ENCODE results near the gene PRKACA. TPM values are rescaled to one million over a fixed set of nuclear protein-coding genes. Genes with fewer than 3 reads are reported as not detected.

PRKACA gene
- total and polyA plus RNA-seq, 2 donors (not counting 1 experiment from before 2014, with no cell fraction given): 43.6 to 67.4 TPM

- H3K4me3 ChIP-seq (replicated peaks in 1 of 4; ENCODE audit: control extremely low read depth in 1 of 4, insufficient read depth in 1 of 4, low read depth in 3 of 4, low read length in 4 of 4): peak overlapping the region in 2 of 4 experiments; percentile 0 to 51
- H3K4me2 ChIP-seq (ENCODE audit: extremely low read depth, insufficient read depth, low read length): peak overlapping the region; percentile 54
- H4K20me1 ChIP-seq (ENCODE audit: control insufficient read depth, extremely low read depth, insufficient read depth, low read length): no peaks in the 10 kb centered on the region
- H3K9me3 ChIP-seq (ENCODE audit: control insufficient read depth, insufficient read depth, low read depth, low read length): no peaks in the 10 kb centered on the region
- TF ChIP-seq CTCF (conservative IDR thresholded peaks at IDR 0.05 in 1 of 2, IDR thresholded peaks at IDR 0.05 in 1 of 2; ENCODE audit: low read depth in 1 of 2, low read length in 2 of 2) (no peak), EZH2 (IDR thresholded peaks at IDR 0.05; ENCODE audit: low read length, missing control alignments) (no peak)
- no peak overlapping the region for H3K9ac ChIP-seq (ENCODE audit: insufficient read depth, low read length)
- H3K79me2 ChIP-seq (ENCODE audit: control insufficient read depth, insufficient read depth, low read length): no peaks in the 10 kb centered on the region
- no peak overlapping the region for H2AFZ ChIP-seq (ENCODE audit: low read length)
- H3K27ac ChIP-seq (ENCODE audit: insufficient read depth, low read length): no peak overlapping the region
- no peaks in the 10 kb centered on the region for H3K36me3 ChIP-seq (ENCODE audit: control insufficient read depth, insufficient read depth, low read length)
- DNase-seq (ENCODE audit: low read depth in 2 of 2): no peak
- no peaks in the 10 kb centered on the region for H3K4me1 ChIP-seq (ENCODE audit: control insufficient read depth, extremely low read depth, insufficient read depth, low read length)
- H3K27me3 ChIP-seq (ENCODE audit: control insufficient read depth, insufficient read depth, low read length): peaks cover 5% of the 10 kb centered on the region
These were observed 59.1 kb downstream of the PRKACA start for GRCh38 chr19:14058182-14059092.

- Histone ChIP-seq H2AFZ (ENCODE audit: low read length) (no peak overlapping the region), H3K79me2 (ENCODE audit: control insufficient read depth, insufficient read depth, low read length) (no peaks in the 10 kb centered on the region), H3K27ac (ENCODE audit: insufficient read depth, low read length) (no peak overlapping the region), H3K36me3 (ENCODE audit: control insufficient read depth, insufficient read depth, low read length) (no peaks in the 10 kb centered on the region), H3K4me1 (ENCODE audit: control insufficient read depth, extremely low read depth, insufficient read depth, low read length) (no peaks in the 10 kb centered on the region), H3K4me3 (replicated peaks in 1 of 4; ENCODE audit: control extremely low read depth in 1 of 4, insufficient read depth in 1 of 4, low read depth in 3 of 4, low read length in 4 of 4) (peak overlapping the region in 1 of 4 experiments; percentile 51), H3K9me3 (ENCODE audit: control insufficient read depth, insufficient read depth, low read depth, low read length) (no peaks in the 10 kb centered on the region), H3K4me2 (ENCODE audit: extremely low read depth, insufficient read depth, low read length) (peak overlapping the region; percentile 35), H4K20me1 (ENCODE audit: control insufficient read depth, extremely low read depth, insufficient read depth, low read length) (no peaks in the 10 kb centered on the region), H3K9ac (ENCODE audit: insufficient read depth, low read length) (no peak overlapping the region), H3K27me3 (ENCODE audit: control insufficient read depth, insufficient read depth, low read length) (peaks cover 5% of the 10 kb centered on the region)
- DNase-seq (ENCODE audit: low read depth in 2 of 2): no peak
- TF ChIP-seq EZH2 (IDR thresholded peaks at IDR 0.05; ENCODE audit: low read length, missing control alignments) (no peak), CTCF (conservative IDR thresholded peaks at IDR 0.05 in 1 of 2, IDR thresholded peaks at IDR 0.05 in 1 of 2; ENCODE audit: low read depth in 1 of 2, low read length in 2 of 2) (no peak)
These were observed 60.7 kb downstream of the PRKACA start for GRCh38 chr19:14056741-14057356.

GRCh38 chr19:14056069-14056666, 61.4 kb downstream of the PRKACA start:
- Histone ChIP-seq H3K27me3 (ENCODE audit: control insufficient read depth, insufficient read depth, low read length) (peaks cover 5% of the 10 kb centered on the region), H3K4me1 (ENCODE audit: control insufficient read depth, extremely low read depth, insufficient read depth, low read length) (no peaks in the 10 kb centered on the region), H2AFZ (ENCODE audit: low read length) (no peak overlapping the region), H3K79me2 (ENCODE audit: control insufficient read depth, insufficient read depth, low read length) (no peaks in the 10 kb centered on the region), H3K9me3 (ENCODE audit: control insufficient read depth, insufficient read depth, low read depth, low read length) (no peaks in the 10 kb centered on the region), H3K27ac (ENCODE audit: insufficient read depth, low read length) (no peak overlapping the region), H3K9ac (ENCODE audit: insufficient read depth, low read length) (no peak overlapping the region), H3K4me3 (replicated peaks in 1 of 4; ENCODE audit: control extremely low read depth in 1 of 4, insufficient read depth in 1 of 4, low read depth in 3 of 4, low read length in 4 of 4) (no peak overlapping the region), H3K36me3 (ENCODE audit: control insufficient read depth, insufficient read depth, low read length) (no peaks in the 10 kb centered on the region), H4K20me1 (ENCODE audit: control insufficient read depth, extremely low read depth, insufficient read depth, low read length) (no peaks in the 10 kb centered on the region), H3K4me2 (ENCODE audit: extremely low read depth, insufficient read depth, low read length) (no peak overlapping the region)
- no peak for DNase-seq (ENCODE audit: low read depth in 2 of 2)
- TF ChIP-seq EZH2 (IDR thresholded peaks at IDR 0.05; ENCODE audit: low read length, missing control alignments) (no peak), CTCF (conservative IDR thresholded peaks at IDR 0.05 in 1 of 2, IDR thresholded peaks at IDR 0.05 in 1 of 2; ENCODE audit: low read depth in 1 of 2, low read length in 2 of 2) (no peak)

Data from fibroblast of lung (primary cell).